HG03103 (cell line): ENCODE data around the gene NUDT5.
"Not testable (repeated sequence)": the region's sequence is repeated elsewhere in the genome, so short reads cannot be mapped to it uniquely, and the experiment has no call there.

Experiments used
- ATAC-seq: cut with Tn5 transposase; IDR thresholded peaks from one replicate; pipeline ENCODE4 v1.9.1; 2021; ENCODE audit warnings: low read depth; ENCODE audit not compliant: unreplicated experiment

Gene NUDT5

DNA sequence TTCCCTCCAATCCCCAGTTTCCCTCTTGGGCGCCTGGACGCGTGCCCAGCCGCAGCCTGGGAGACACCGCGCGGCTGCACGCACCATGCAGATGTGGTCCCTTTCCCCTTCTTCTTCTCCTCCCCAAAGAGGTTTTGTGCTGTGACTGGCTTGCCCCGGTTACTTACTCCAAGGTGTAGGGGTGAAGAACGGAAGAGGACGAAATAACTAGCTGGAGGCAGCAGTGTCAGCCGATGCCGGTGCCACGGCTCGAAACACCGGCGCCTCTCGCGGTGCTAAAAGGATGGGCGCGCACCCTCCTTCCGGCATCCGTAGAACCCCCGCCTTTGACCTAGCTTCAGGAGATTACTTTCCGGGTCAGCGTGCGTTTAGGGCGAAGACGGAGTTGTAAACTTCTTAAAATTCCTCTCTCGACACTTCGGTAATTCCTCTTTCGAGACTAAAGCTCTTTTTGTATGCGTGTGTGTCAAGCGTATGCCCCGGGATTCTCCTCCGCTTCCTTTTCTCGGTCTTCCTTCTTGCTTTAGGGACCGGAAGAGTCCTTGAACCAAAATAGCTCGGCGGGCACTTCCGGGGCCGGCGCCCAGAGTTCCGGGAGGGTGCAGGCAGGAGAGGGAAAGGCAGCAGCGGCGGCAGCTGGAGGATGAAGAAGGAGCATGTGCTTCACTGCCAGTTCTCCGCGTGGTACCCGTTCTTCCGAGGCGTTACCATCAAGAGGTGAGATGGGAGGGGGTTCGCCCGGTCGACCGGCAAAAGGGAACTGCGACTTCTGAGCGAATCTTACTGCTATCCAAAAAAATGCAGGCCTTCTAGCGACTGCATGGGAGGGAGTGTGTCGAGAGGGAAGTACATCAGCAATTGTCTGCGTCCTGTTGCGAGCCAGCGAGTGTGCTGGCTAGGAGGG, at the start of gene NUDT5, which contains the start of gene CDC123:
Gene NUDT5, minus strand, starts transcription at position 289 of the 904 bp plus-strand sequence. CDS start 9,600 bp downstream, outside the sequence.
Gene CDC123, plus strand, starts transcription at position 586 of the 904 bp plus-strand sequence. Its CDS starts 58 bp downstream, at position 644.
- peak; percentile 84 for ATAC-seq

DNA sequence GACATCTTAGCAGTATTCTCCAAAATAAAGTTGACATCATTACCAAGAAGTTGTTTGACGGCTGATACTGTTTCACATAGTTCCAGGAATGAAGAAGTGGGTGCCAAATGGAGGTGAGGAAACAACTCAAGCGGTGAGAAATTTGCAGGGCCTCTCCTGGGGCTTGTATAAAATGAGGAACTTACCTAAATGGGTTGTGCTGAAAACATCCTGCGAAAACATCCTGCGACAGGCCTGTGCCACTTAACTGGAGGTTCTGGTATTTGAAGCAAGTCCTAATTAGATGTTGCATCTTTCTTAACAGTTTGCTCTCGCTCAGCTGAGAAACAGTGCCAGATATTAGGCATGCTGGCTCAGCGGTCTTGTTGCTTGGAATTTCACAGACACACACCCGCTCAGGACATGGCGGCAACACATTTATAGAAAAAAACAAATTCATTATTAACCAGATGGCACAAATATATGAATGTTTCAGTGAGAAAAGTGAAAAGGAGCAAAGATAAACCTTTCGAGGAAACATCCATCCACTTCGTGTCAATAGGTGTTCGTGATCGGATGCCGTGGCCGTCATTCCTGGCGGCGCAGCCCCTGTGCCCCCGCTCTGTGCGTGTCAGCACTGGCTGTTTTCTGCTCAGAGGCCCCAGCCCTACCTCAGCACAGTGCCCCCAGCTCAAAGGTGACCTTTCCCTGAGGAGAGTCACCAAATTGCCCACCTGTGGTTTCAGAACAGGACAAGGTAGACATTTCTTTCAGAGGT, 48.4 kb upstream of the NUDT5 start:
- ATAC-seq = no peak

DNA sequence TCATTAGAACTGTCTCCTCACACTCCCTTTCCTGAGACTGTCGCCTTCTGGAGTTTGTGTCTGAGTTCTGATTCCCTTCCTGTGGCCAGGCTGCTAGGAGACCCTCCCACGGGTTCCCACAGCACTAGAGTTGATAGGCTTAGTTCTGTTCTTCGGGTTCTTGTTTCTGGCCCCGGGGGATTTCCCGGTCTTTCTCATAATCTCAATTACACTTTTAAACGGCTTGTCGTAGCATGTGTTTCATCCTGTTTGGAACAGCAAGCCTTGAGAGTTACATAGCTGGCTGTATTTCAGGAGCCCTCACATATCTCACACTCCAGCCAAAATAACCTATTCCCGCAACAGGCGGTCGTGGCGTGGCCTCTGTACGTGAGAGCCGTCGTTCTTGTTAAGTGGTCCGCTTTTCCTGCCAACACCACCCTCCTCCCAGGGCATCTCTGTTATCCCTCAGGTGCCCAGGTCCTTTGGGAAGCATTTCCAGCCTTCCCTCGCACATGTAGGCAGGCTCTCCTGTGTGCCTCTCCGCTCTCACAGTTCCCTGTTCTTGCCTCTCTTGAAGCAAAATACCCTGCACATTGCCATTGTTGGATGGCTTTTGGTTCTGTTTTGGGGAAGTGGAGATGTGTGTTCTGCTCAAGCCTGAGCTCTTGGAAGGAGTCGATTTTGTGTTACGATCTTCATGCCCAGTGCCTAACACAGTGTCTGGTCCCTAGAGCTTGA, 46.3 kb upstream of the NUDT5 start:
- no peak for ATAC-seq

DNA sequence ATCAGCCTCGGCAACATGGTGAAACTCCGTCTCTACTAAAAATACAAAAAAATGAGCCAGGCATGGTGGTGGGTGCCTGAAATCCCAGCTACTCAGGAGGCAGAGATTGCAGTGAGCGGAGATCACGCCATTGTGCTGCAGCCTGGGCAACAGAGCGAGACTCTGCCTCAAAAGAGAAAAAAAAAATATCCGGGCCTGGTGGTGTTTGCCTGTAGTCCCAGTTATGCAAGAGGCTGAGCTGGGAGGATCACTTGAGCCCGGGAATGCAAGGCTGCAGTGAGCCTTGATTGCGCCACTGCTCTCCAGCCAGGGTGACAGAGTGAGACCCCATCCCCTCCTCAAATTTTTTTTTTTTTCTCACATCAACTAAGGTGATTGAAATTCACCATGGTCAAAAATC, 43.1 kb upstream of the NUDT5 start:
- ATAC-seq = no peak

DNA sequence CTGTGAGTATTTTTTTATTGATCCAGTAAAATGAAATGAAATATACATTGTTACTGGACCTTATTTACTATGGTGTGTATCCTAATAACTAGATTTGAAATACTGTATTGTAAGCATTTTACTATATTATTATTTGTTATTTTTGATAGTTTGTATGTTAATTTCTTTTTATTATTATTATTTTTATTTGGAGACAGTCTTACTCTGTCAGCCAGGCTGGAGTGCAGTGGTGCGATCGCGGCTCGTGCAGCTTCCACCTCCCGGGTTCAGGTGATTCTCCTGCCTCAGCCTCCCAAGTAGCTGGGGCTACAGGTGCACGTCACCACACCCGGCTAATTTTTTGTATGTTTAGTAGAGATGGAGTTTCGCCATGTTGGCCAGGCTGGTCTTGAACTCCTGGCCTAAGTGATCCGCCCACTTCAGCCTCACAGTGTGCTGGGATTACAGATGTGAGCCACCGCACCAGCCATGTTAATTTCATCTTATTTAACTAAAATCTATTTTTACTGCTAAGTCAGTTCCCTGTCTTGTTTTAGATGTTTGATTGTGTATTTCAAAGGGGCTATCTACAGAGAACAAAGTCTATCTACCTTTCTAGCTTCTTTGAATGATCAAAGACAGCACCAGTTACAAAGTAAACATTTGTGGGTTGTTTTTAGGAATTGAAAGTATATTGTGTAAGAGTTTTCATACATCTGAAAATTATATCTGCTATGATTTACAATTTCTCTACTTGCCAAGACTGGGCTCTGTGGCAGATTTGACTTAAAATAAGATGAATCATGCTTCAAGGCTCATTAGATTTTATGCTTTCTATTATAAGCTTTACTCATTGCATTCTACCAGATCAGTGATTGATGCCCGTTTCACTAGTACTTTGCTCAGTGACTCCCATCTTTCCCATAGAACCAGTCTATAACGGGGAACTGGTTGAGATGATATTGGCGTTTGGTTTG, 41.9 kb upstream of the NUDT5 start:
- ATAC-seq = no peak

DNA sequence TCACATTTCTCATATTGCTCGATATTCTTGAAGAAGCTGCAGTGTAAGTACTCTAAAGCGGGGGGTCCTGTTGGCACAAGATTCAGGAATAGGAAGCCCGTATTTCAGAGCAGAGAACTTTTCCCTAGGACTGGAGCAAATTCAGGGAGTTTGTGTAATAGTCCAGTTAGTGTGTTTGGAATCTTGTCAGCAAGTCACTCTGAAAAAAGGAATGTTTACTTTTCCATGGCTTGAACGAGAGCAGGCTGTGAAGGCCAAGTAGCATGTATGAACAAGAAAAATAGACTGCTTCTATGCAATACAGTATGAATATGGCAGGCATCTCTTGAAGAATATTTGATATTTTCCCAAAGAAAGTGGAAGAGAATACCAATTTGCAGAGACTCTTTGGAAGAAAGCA, 40.1 kb upstream of the NUDT5 start:
- ATAC-seq = no peak

DNA sequence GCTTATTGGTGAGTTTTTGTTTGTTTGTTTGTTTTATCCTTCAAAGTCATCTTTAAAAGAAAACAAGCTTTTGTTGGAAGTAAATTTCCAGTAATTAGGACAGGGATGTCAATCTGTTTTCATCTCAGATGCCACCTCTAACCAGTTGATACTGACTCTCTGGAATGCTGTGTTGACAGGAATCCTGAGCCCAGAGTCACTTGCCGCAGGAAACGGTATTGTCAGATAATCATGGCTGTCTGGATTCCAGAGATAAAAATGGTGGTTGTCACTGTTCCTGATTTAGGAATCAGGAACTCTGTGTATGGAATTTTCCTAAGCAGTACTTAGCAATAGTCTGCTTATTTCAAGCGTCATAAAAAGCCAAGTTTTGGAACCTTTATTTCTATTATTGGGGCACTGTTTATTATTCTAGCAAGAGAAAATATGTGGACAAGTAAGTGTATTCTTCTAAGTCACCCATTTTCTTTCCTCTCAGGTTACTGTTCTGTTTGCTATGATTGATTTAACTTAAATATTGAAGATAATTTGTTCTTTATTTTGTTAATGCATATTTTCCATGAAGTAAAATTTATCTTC, 39.5 kb upstream of the NUDT5 start:
- ATAC-seq = no peak

DNA sequence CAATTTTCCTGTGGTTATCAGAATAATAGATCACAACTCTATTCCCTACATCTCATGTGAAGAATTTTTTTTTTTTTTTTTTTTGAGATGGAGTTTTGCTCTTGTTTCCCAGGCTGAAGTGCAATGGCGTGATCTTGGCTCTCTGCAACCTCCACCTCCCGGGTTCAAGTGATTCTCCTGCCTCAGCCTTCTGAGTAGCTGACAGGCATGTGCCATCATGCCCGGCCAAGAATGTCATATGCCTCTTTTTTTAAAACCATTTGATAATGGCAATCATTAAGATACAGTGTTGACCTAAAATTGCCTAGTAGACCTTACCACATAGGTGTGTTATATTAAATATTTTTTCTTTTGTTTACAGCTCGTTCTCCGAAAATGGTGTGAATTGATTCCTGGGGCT, 39.0 kb upstream of the NUDT5 start:
- not testable (repeated sequence) for ATAC-seq

DNA sequence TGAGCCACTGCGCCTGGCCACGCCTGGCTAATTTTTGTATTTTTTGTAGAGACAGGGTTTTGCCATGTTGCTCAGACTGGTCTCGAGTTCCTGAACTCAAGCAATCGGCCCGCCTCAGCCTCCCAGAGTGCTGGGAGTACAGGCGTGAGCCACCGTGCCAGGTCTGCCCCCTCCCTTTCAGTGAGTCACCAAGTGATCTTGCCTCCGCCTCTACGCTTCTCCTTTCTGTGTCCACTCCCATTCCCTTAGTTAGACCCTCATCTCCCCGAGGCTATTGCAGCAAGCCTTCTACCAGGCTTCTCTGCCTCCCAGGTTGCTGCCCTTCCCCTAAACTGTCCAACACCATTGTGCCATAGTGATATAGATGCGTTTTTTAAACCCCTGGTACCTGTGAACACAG, 33.2 kb upstream of the NUDT5 start:
- no peak for ATAC-seq

DNA sequence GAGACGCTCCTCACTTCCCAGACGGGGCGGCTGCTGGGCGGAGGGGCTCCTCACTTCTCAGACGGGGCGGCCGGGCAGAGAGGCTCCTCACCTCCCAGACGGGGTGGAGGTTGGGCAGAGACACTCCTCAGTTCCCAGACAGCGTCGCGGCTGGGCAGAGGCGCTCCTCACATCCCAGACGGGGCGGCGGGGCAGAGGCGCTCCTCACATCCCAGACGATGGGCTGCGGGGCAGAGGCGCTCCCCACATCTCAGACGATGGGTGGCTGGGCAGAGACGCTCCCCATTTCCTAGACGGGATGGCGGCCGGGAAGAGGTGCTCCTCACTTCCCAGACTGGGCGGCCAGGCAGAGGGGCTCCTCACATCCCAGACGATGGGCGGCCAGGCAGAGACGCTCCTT, 30.7 kb upstream of the NUDT5 start:
- not testable (repeated sequence) for ATAC-seq

DNA sequence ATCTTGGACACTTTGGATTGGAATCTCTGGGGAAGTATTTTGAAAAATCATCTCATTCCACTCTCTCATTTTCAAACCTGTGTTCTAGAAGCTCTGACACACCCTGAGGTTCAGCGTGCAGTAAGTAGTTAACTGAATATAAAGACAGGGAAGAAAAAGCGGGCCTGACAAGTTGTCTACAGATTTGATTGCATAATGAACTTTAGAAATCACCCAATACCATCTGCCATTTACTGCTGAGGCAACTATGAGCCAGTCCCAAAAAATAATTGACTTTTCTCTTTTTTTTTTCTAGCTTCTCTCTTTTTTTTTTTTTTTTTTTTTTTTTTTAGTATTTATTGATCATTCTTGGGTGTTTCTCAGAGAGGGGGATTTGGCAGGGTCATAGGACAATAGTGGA, 29.8 kb upstream of the NUDT5 start:
- no peak for ATAC-seq

DNA sequence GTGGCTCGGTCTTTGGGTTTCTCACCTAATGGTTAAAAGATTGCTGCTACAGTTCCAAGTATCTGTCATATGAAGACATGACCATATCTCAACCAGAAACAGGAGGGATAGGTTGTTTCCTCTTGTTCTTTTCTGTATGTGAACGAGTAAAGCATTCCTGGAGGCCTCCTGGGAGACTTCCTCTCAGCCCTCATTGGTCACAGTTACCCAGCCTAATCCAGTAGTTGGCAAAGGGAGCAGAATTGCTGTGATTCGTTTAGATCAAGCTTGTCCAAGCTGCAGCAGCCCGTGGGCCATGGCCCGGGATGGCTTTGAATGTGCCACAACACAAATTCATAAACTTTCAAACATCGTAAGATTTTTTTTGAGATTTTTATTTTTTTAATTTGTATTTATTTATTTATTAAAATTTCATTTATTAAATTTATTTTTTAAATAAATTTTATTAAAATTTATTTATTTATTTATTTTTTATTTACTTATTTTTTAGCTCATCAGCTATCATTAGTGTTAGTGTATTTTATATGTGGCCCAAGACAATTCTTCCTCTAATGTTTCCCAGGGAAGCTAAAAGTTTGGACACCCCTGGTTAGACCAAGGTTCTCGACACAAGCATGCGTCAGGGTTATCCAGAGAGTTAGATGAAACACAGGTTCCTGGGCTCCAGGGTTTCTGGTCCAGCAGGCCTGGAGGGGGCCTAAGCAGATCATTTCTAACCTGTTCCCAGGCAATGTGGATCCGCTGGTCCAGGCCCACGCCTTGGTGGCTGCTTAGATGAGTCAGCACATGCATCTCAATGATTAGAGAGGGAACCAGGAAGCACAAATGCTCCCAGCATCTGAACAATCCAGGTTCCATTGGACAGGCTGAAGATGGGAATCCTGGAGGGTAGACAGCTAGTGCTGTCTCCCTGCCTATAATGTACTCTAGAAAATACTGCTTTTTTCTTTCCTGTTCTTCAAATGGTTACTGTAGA, 25.9 kb upstream of the NUDT5 start:
- ATAC-seq = no peak

DNA sequence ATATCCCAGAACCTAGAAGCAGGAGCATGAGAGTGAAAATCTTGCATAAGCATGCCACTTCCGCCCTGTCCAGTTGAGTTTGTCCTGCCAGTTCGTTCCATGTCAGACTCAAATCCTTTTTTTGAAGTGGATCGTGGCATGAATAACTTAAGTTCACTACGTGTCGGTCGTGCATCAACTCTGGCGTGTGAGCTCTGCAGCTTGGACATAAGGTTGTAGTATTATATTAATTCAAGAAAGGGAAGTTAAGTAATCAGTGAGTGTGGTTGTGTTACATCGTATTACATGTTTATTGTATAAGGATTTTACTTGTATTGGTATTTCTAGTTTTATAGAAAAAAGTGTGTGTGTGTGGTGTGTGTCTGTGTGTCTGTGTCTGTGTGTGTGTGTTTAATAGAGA, 23.3 kb upstream of the NUDT5 start:
- ATAC-seq = no peak

DNA sequence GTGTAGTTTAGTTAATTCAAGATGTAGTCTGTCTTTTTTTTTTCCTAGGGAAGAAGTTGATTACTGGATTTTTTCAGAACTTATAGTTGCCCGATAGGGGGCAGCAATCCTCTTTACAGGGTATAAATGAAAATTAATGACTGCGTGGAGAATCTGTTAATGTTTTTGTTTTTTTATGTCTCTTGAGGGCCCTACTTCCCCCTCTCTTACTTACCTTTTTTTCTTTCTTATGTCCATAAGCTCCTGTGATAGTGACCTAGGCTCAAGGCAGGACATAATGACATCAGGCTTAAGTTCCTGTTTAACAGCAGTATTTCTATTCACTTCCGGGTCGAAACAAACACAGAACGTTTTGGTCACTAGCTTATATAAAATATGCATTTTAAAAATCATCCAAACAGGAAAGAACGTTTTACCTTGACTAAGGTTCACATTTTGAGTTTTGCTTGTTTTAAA, 19.1 kb upstream of the NUDT5 start:
- ATAC-seq = no peak

DNA sequence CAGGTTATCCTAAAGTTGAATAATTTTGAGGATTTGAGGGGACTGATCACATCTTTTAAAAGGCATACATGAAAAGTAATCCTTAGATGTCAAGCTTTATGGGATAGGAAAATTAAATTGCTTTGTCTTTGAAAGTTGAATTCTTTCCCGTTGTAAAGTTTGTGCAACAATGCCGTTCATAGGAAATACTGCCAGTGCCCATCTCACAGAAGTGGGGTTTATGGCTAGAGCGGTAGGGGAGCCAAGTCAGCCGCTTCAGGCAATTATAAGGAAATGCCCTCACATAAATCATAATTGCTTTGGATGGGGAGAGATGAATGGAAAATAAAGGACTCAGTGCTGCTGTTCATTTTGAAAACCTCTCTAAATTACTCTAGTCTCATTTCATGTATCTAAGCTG, 18.4 kb upstream of the NUDT5 start:
- ATAC-seq = no peak

DNA sequence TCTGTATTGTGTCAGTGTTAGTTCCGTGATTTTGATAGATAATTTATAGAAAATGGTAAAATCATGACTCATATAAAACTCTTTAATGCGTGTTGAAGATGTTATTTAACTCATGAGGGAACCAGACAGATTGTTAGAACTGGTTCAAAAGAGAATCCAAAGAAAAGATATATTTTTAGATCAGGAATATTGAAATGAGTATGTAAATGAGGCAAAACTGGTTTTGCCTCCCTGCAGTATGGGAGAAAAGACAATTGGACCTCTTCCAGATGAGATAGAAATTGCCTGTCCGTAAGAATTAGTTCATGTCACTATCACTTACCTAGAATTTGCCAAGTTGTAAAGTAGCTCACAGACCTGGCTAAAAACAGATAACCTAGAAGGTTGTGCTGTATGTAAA, 17.9 kb upstream of the NUDT5 start:
- no peak for ATAC-seq

DNA sequence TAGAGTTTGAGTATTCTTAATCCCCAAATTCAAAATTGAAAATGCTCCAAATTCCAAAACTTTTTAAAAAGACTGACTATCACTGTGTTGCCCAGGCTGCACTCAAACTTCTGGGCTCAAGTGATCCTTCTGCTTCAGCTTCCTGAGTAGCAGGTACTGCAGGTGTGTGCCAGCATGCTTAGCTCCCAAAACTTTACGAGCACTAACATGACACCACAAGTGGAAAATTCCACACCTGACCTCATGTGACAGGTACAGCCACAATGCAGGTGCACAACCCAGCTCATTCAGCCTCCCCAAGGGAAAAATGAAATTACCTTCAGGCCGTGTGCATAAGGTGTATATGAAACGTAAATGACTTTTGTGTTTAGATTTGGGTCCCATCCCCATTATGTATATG, 16.8 kb upstream of the NUDT5 start:
- no peak for ATAC-seq

DNA sequence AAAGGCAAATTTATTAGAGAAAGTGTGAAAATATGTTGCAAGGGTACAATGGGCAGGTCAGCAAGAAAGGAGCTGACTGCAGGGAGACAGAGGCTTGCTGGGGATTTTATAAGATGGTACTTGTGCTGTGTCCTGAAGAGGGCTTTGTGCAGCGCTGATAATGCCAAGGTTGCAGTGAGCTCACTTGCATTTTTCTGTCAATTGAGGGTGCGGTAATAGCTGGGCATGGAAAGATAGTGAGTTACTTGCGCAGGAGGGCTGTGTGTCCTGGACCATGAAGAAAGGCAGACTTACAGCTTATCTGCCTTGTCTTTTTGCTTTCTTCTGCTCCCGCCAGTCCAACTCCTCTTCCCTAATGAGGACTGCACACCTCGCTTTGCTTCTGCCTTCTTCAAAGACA, 12.8 kb upstream of the NUDT5 start:
- ATAC-seq = no peak
